K562 (cell line): ENCODE measurements around the gene ACTR3C. TPM values are rescaled to one million over a fixed set of nuclear protein-coding genes. Genes with fewer than 3 reads are reported as not detected.

Experiments
- ATF3 ChIP-seq, 2 experiments: fragments of 450-650 bp in 1 of 2; sonication (generic) in 1 of 2; formaldehyde crosslinking in 1 of 2; IDR thresholded peaks in 1 of 2; conservative IDR thresholded peaks in 1 of 2; 2 replicates each; pipeline versions ENCODE4 v1.6.1 to v1.8.1; 2016 to 2023; ENCODE audit warnings: mild to moderate bottlenecking in 2 of 2, moderate library complexity in 2 of 2, inconsistent platforms in 1 of 2, missing genetic modification reagents in 1 of 2
- DIDO1 ChIP-seq: fragments of 450-650 bp; IDR thresholded peaks from 2 replicates; pipeline ENCODE4 v1.6.1; 2016; ENCODE audit warnings: low read depth, missing biosample characterization, missing genetic modification characterization
- JUN ChIP-seq, 2 experiments: sonication (generic) in 1 of 2; formaldehyde crosslinking in 1 of 2; IDR thresholded peaks; 2 replicates each; pipeline versions ENCODE4 v1.6.1 to v1.8.0; 2012 to 2022; ENCODE audit warnings: borderline replicate concordance in 2 of 2, mild to moderate bottlenecking in 2 of 2, improper control_type of control experiment in 1 of 2, low read depth in 1 of 2, low read length in 1 of 2, missing genetic modification reagents in 1 of 2
- JUND ChIP-seq, 2 experiments: IDR thresholded peaks; 2 replicates in 1 of 2; 3 replicates in 1 of 2; pipeline ENCODE4 v1.6.1; 2011; ENCODE audit warnings: borderline replicate concordance in 2 of 2, low read depth in 2 of 2, low read length in 2 of 2, improper control_type of control experiment in 1 of 2, missing biosample characterization in 1 of 2, missing genetic modification characterization in 1 of 2, missing genetic modification reagents in 1 of 2
- RCOR1 ChIP-seq, 2 experiments: IDR thresholded peaks; 2 replicates each; pipeline ENCODE4 v1.6.1; 2012; ENCODE audit warnings: low read depth in 2 of 2, low read length in 2 of 2, borderline replicate concordance in 1 of 2, improper control_type of control experiment in 1 of 2
- RERE ChIP-seq: sonication (generic); formaldehyde crosslinking; IDR thresholded peaks from 2 replicates; pipeline ENCODE4 v1.8.0; 2023; ENCODE audit warnings: missing genetic modification reagents, mild to moderate bottlenecking, borderline replicate concordance
- TEAD1 ChIP-seq, 2 experiments: fragments of 450-650 bp in 1 of 2; sonication (generic) in 1 of 2; formaldehyde crosslinking; IDR thresholded peaks; 2 replicates each; pipeline versions ENCODE4 v1.4.0 to v1.8.0; 2020 to 2022; ENCODE audit warnings: mild to moderate bottlenecking in 2 of 2, missing genetic modification reagents in 1 of 2
- TSHZ1 ChIP-seq: fragments of 250-450 bp; sonication (Bioruptor Pico); IDR thresholded peaks from 2 replicates; pipeline ENCODE4 v1.4.0; 2020; ENCODE audit warnings: mild to moderate bottlenecking, moderate library complexity
- USF1 ChIP-seq: sonication (generic); formaldehyde crosslinking; IDR thresholded peaks from 2 replicates; pipeline ENCODE4 v1.9.0; 2022; ENCODE audit warnings: mild to moderate bottlenecking, missing genetic modification reagents
- ZFP1 ChIP-seq: fragments of 450-650 bp; formaldehyde crosslinking; IDR thresholded peaks from 2 replicates; pipeline ENCODE4 v1.4.0; 2020; ENCODE audit warnings: mild to moderate bottlenecking, mixed read lengths
- ZNF140 ChIP-seq: fragments of 250-450 bp; sonication (Bioruptor Pico); IDR thresholded peaks from 2 replicates; pipeline ENCODE4 v1.8.0; 2021; ENCODE audit warnings: moderate library complexity, mild to moderate bottlenecking, inconsistent platforms
- ZNF212 ChIP-seq: fragments of 450-650 bp; formaldehyde crosslinking; IDR thresholded peaks from 2 replicates; pipeline ENCODE4 v1.4.0; 2020; ENCODE audit warnings: mild to moderate bottlenecking
- ZNF584 ChIP-seq: fragments of 200-800 bp; sonication (Bioruptor generic); IDR thresholded peaks from 2 replicates; pipeline ENCODE4 v1.6.1; 2016; ENCODE audit warnings: low read depth, mild to moderate bottlenecking, missing genetic modification characterization, missing compliant biosample characterization
- ZNF830 ChIP-seq: fragments of 250-450 bp; sonication (Bioruptor Pico); IDR thresholded peaks from 2 replicates; pipeline ENCODE4 v1.5.0; 2021; ENCODE audit warnings: mild to moderate bottlenecking
- polyA plus RNA-seq, 8 experiments: library from polyadenylated mRNA; depleted of rRNA in 4 of 8; stranded (reverse) in 5 of 8; unstranded in 3 of 8; fragments of >200 nt; fragmentation: Nextera tagmentation in 2 of 8; fragmentation: Illumina TruSeq in 1 of 8; extraction: Ambion mirVana in 2 of 8; extraction: Trizol in 1 of 8; gene quantifications; 2 replicates each; pipeline versions ENCODE4 v1.2.1 to v1.2.3, GENCODE V29; 2011 to 2014; ENCODE audit warnings: inconsistent platforms in 1 of 8, missing spikeins in 1 of 8
- total RNA-seq, 7 experiments: library from RNA; depleted of rRNA in 6 of 7; stranded (reverse); fragments of >200 nt in 6 of 7; fragmentation: Illumina TruSeq in 2 of 7; extraction: Trizol in 2 of 7; gene quantifications; 2 replicates each; pipeline versions ENCODE4 v1.2.1 to v1.2.3, GENCODE V29; 2011 to 2021; ENCODE audit warnings: low replicate concordance in 1 of 7

Gene ACTR3C
- total and polyA plus RNA-seq, 9 of the 15 experiments (the other 6 are each of a cell fraction or from before 2014, with no cell fraction given), result 9.0 to 35.4 (median 13.3) TPM

- TF ChIP-seq RERE (no peak), TEAD1 (CRISPR knock-in tag; IDR thresholded peaks at IDR 0.05) (peak in 1 of 2 experiments; percentile 70; a peak in 1 of 4 replicates), ZNF212 (CRISPR knock-in tag) (peak; percentile 38; the same call in 1 of the 2 replicates), ATF3 (IDR thresholded peaks at IDR 0.05) (peak; percentile 79), ATF3 (CRISPR knock-in tag; conservative IDR thresholded peaks at IDR 0.05) (peak; percentile 78; the same call in 1 of the 2 replicates), RCOR1 (IDR thresholded peaks at IDR 0.05; ENCODE audit: borderline replicate concordance in 1 of 2, low read depth in 2 of 2, low read length in 2 of 2) (no peak), JUND (IDR thresholded peaks at IDR 0.05; ENCODE audit: borderline replicate concordance, low read depth, low read length) (peak; percentile 83), JUND (tag; IDR thresholded peaks at IDR 0.05; ENCODE audit: borderline replicate concordance, low read depth, low read length) (peak; percentile 82; the same call in 2 of the 3 replicates), DIDO1 (tag) (no peak), TSHZ1 (CRISPR knock-in tag) (no peak), USF1 (CRISPR knock-in tag) (no peak), ZFP1 (CRISPR knock-in tag) (0 out of 2 replicates have a peak, but pooled peaks have one; percentile 42), ZNF584 (CRISPR knock-in tag) (0 out of 2 replicates have a peak, but pooled peaks have one; percentile 16), JUN (IDR thresholded peaks at IDR 0.05; ENCODE audit: borderline replicate concordance, low read depth, low read length) (peak; percentile 74; the same call in 1 of the 2 replicates), JUN (CRISPR knock-in tag; IDR thresholded peaks at IDR 0.05; ENCODE audit: borderline replicate concordance) (no peak), ZNF140 (CRISPR knock-in tag) (peak; percentile 17; the same call in 1 of the 2 replicates), ZNF830 (CRISPR knock-in tag) (no peak)
Measured at GRCh38 chr7:150367677-150368095, 44.3 kb upstream of the ACTR3C start (continued).
